Adrenal gland (tissue), 12 donors: ENCODE measurements around the gene PI4KA. TPM values are rescaled to one million over a fixed set of nuclear protein-coding genes. Genes with fewer than 3 reads are reported as not detected.
"Not testable (repeated sequence)": the region's sequence is repeated elsewhere in the genome, so short reads cannot be mapped to it uniquely, and the experiment has no call there.

Experiments used
- DNase-seq, 7 donors: peaks; one replicate each; pipeline ENCODE4 v3.0.0-alpha.2; 2019 to 2020
- H3K27ac ChIP-seq, 5 donors: fragments of 200-600 bp; sonication (generic) in 4 of 5; 1 replicate in 3 of 5; 2 replicates in 2 of 5; pipeline versions ENCODE4 v1.5.1 to v1.8.0; 2016 to 2020; ENCODE audit warnings: mild to moderate bottlenecking in 1 of 5
- H3K27me3 ChIP-seq: fragments of 200-600 bp; 2 replicates; pipeline ENCODE4 v1.8.0; 2021
- H3K36me3 ChIP-seq, 2 donors: fragments of 200-600 bp; replicated peaks in 1 of 2; 1 replicate in 1 of 2; 2 replicates in 1 of 2; pipeline versions ENCODE4 v1.5.1 to v1.8.0; 2018 to 2022
- H3K4me1 ChIP-seq, 2 donors: fragments of 200-600 bp; replicated peaks in 1 of 2; 1 replicate in 1 of 2; 2 replicates in 1 of 2; pipeline versions ENCODE4 v1.5.1 to v1.8.0; 2018 to 2021
- H3K4me3 ChIP-seq, 4 donors: fragments of 200-600 bp; sonication (generic) in 3 of 4; one replicate each; pipeline ENCODE4 v1.5.1; 2016 to 2018
- H3K9me3 ChIP-seq, 3 donors: fragments of 200-600 bp; sonication (generic) in 1 of 3; replicated peaks in 1 of 3; 1 replicate in 2 of 3; 2 replicates in 1 of 3; pipeline versions ENCODE4 v1.5.1 to v1.8.0; 2016 to 2021
- POLR2A ChIP-seq, 2 donors: fragments of 450-650 bp; IDR thresholded peaks; one replicate each; pipeline ENCODE4 v1.6.1; 2017; ENCODE audit warnings: antibody characterized with exemption in 2 of 2, mild to moderate bottlenecking in 2 of 2, moderate library complexity in 1 of 2
- WGBS, 4 donors: extraction: QIAGEN DNeasy Blood & Tissue Kit in 2 of 4; methylation state at CpG; one replicate each; pipeline versions ENCODE4 v1.1.5 to v1.1.7; 2013 to 2017; 5-methylcytosine and 5-hydroxymethylcytosine counted together
- intact Hi-C, 2 donors: fragments of 100-400 bp; cut with DNase I; formaldehyde crosslinking; loops; one replicate each; pipeline versions ENCODE4 v1.14.1 to v1.15.0; 2022 to 2023
- polyA plus RNA-seq, 3 donors: library from polyadenylated mRNA; stranded (reverse); fragments of 200-250 nt in 2 of 3; fragments of 350-450 nt in 1 of 3; fragmentation: Illumina TruSeq in 1 of 3; extraction: RNeasy Lipid Tissue Mini Kit (QIAGEN cat#74804) in 1 of 3; gene quantifications; one replicate each; pipeline ENCODE4 v1.2.3, GENCODE V29; 2013 to 2014
- total RNA-seq, 9 donors: library from RNA; depleted of rRNA in 4 of 9; stranded (reverse); fragments of >200 nt in 4 of 9; fragments of 120-200 nt in 1 of 9; fragmentation: NEBNext Ultra II Directional in 1 of 9; extraction: Animal tissue kit (Norgen Biotek cat#: 25700) in 1 of 9; gene quantifications; one replicate each; pipeline versions ENCODE4 v1.1.0 to v1.2.4, GENCODE V29; 2013 to 2023
- TF ChIP-seq, protein P1 (sequence below), 6 experiments: fragments of 450-650 bp in 4 of 6; fragments of 200-600 bp in 2 of 6; sonication (generic) in 1 of 6; IDR thresholded peaks; 1 replicate in 5 of 6; 2 replicates in 1 of 6; pipeline versions ENCODE4 v1.5.1 to v1.8.0; 2016 to 2021; ENCODE audit warnings: antibody characterized with exemption in 6 of 6, mild to moderate bottlenecking in 2 of 6, moderate library complexity in 1 of 6
- donor health status: healthy with polysubstance abuse.
- donor health status: Bipolar disorder and iron deficiency.
- donor health status: DM: yes; HTN: yes; CAD: no.
- donor health status: DM: no; HTN: no; CAD: no.
- donor health status: DM: no; HTN: no; CAD: no.
- donor health status: DM: yes; HTN: yes; CAD: no.

PI4KA gene
- total and polyA plus RNA-seq, 12 donors, result 36.4 to 134 (median 85.6) TPM

DNA sequence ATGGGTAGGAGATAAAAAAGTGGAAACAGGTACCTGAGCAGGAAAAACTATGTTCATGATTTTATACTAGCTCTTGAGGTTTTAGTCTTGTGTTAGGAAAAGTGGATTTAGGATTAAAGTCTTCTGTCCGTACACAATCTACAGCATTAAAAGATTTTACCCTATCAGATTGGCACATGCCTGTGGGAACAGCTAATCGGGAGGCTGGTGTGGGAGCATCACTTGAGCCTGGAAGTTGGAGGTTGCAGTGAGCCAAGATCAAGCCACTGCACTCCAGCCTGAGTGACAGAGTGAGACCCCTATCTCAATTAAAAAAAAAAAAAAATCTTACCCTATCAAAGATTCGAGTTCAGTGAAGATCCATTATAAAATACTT is 46.4 kb upstream of the PI4KA start:
- Histone ChIP-seq H3K36me3 (no peaks in the 10 kb centered on the region), H3K27me3 (no peaks in the 10 kb centered on the region), H3K27ac (peak overlapping the region in 1 of 5 donors; percentile 64), H3K9me3 (no peaks in the 10 kb centered on the region), H3K4me3 (no peak overlapping the region), H3K4me1 (no peaks in the 10 kb centered on the region)
- intact Hi-C loops, result no loop called here
- WGBS, 4 donors, result 57 to 68% (median 60%) methylated on average over 3 of the region's 3 CpGs
- DNase-seq, result no peak
- TF ChIP-seq, protein P1, sequence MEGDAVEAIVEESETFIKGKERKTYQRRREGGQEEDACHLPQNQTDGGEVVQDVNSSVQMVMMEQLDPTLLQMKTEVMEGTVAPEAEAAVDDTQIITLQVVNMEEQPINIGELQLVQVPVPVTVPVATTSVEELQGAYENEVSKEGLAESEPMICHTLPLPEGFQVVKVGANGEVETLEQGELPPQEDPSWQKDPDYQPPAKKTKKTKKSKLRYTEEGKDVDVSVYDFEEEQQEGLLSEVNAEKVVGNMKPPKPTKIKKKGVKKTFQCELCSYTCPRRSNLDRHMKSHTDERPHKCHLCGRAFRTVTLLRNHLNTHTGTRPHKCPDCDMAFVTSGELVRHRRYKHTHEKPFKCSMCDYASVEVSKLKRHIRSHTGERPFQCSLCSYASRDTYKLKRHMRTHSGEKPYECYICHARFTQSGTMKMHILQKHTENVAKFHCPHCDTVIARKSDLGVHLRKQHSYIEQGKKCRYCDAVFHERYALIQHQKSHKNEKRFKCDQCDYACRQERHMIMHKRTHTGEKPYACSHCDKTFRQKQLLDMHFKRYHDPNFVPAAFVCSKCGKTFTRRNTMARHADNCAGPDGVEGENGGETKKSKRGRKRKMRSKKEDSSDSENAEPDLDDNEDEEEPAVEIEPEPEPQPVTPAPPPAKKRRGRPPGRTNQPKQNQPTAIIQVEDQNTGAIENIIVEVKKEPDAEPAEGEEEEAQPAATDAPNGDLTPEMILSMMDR (IDR thresholded peaks at IDR 0.05), result no peak
- TF ChIP-seq POLR2A (IDR thresholded peaks at IDR 0.05), result no peak

DNA sequence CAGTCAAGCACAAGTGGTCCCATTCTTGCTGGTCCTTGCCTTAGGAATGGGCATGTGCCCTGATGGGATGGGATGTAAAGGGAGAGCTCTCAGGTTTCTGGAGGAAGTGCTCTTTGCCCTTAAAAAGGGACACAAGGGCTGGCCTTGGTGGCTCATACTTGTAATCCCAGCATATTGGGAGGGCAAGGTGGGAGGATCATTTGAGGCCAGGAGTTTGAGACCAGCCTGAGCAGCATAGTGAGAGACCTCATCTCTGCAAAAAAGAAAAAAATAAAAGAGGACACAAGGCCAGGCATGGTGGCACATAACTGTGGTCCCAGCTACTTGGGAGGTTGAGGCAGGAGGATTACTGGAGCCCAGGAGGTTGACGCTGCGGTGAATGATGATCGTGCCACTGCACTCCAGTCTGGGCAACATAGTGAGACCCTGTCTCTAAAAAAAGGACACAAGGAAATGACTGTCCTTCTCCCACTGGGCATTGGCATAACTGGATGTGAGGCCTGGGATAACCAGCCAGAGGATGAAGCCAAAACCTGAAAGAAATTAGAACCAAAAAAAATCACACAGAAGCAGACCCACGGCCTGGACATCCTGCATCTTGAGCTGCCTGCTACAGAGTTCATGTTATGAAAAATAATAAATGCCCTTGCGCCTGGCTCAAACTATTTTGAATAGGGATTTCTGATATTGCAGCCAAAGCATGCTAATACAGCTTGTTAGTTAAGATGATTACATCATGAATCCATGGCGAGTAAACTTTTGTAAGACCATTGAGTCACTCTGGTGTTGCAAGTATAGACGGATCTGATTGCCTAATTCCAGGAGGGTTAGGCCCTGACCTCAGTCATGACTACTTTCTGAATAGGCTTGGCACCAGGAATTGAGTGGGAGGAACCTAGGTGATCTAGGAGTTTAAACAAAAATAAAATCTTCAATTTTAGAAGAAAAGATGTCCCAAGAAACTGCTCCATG is 45.7 kb upstream of the PI4KA start:
- H3K4me1 ChIP-seq, result no peaks in the 10 kb centered on the region
- intact Hi-C loops, result no loop called here
- no peaks in the 10 kb centered on the region for H3K36me3 ChIP-seq
- TF ChIP-seq, protein P1 (IDR thresholded peaks at IDR 0.05), result no peak
- no peak for TF ChIP-seq POLR2A (IDR thresholded peaks at IDR 0.05)
- peak overlapping the region in 2 of 5 donors; percentile 48 to 64 for H3K27ac ChIP-seq
- 65 to 70% (median 68%) methylated on average over 7 of the region's 7 CpGs for WGBS, 4 donors
- H3K27me3 ChIP-seq, result no peaks in the 10 kb centered on the region
- peak; percentile 51 to 85 (median 70) for DNase-seq
- H3K9me3 ChIP-seq, result no peaks in the 10 kb centered on the region
- H3K4me3 ChIP-seq, result no peak overlapping the region

DNA sequence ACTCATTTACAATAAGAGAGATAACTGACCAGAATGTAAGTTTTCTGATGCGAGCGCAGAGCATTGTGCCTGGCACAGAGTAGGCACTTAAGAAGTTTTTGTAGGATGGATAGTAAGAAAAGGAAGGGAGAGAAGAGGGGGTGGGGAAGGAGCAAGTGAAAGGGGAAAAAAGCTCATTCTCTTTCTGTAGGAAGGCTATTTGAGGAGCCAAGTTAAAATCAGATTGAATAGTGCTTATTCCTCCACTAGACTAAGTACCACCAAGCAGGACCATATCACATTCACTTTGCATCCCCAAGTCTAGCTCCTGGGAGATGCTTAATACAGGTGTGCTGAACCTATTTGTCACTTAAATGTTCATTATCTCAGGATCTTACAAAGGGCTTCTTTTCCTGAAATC is 44.5 kb upstream of the PI4KA start:
- no peak for DNase-seq
- 96 to 100% (median 99%) methylated on average over 2 of the region's 2 CpGs for WGBS, 4 donors
- TF ChIP-seq, protein P1 (IDR thresholded peaks at IDR 0.05), result no peak
- no peak for TF ChIP-seq POLR2A (IDR thresholded peaks at IDR 0.05)
- intact Hi-C loops, result no loop called here
- Histone ChIP-seq H3K27ac (no peak overlapping the region), H3K9me3 (no peaks in the 10 kb centered on the region), H3K4me3 (no peak overlapping the region), H3K4me1 (no peaks in the 10 kb centered on the region), H3K27me3 (no peaks in the 10 kb centered on the region), H3K36me3 (no peaks in the 10 kb centered on the region)

DNA sequence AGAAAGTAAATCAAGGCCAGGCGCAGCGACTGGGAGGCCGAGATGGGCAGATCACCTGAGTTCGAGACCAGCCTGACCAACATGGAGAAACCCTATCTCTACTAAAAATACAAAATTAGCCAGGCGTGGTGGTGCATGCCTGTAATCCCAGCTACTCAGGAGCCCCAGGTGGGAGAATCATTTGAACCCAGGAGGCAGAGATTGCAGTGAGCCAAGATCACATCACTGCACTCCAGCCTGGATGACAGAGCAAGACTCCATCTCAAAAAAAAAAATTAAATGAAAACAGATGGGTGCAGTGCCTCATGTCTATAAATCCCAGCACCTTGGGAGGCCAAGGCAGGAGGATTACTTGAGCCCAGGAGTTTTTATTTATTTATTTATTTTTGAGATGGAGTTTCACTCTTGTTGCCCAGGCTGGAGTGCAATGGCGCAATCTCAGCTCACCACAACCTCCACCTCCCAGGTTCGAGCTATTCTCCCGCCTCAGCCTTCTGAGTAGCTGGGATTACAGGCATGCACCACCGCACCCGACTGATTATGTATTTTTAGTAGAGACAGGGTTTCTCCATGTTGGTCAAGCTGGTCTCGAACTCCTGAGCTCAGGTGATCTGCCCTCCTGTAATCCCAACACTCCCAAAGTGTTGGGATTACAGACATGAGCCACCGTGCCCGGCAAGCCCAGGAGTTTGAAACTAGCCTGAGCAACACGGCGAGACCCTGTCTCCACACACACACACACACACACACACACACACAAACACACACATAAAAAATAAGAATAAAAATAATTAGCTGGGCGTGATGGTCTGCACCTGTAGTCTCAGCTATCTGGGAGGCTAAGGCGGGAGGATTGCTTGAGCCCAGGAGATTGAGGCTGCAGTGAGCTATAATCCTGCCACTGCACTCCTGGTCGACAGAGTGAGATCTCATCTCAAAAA is 42.8 kb upstream of the PI4KA start:
- H3K4me1 ChIP-seq, DNase-seq, intact Hi-C loops, H3K27me3 ChIP-seq, H3K27ac ChIP-seq, H3K36me3 ChIP-seq, H3K4me3 ChIP-seq, H3K9me3 ChIP-seq: not testable (repeated sequence)
- 92 to 95% (median 93%) methylated on average over 18 of the region's 18 CpGs for whole genome bisulfite sequencing, 4 donors
